Neural progenitor cell (in vitro differentiated cells): ENCODE data around the gene FOXD2.

Source experiments
- EZH2 ChIP-seq: fragments of 200-600 bp; sonication (generic); IDR thresholded peaks from 2 replicates; pipeline ENCODE4 v1.6.1; 2017; ENCODE audit warnings: antibody characterized with exemption, mild to moderate bottlenecking, moderate library complexity
- EZH2phosphoT487 ChIP-seq: fragments of 200-600 bp; sonication (generic); IDR thresholded peaks from 2 replicates; pipeline ENCODE4 v1.6.1; 2017; ENCODE audit warnings: antibody characterized with exemption
- TF ChIP-seq, protein P1 (sequence below): fragments of 200-600 bp; sonication (generic); IDR thresholded peaks from 2 replicates; pipeline ENCODE4 v1.5.1; 2017; ENCODE audit warnings: antibody characterized with exemption, mild to moderate bottlenecking

DNA sequence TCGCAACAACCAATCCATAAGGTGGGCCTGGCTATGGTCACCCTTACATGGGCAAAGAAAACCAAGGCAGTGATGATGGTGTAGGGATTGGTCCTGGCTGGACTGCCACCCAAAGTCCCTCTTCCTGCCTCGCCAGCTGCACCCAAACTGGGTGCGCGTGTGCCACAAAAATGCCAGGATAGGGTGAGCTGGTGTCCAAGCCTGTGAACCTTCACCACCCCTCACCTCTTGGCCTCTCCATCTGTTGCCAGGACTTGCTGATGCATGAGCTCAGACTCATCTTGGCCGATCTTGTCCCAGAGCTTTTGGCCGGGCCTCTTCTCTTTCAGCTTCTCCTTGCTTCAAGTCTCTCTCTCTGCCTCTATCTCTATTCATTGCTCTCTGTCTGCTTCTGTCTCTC is 41.8 kb downstream of the FOXD2 start:
- TF ChIP-seq, protein P1, sequence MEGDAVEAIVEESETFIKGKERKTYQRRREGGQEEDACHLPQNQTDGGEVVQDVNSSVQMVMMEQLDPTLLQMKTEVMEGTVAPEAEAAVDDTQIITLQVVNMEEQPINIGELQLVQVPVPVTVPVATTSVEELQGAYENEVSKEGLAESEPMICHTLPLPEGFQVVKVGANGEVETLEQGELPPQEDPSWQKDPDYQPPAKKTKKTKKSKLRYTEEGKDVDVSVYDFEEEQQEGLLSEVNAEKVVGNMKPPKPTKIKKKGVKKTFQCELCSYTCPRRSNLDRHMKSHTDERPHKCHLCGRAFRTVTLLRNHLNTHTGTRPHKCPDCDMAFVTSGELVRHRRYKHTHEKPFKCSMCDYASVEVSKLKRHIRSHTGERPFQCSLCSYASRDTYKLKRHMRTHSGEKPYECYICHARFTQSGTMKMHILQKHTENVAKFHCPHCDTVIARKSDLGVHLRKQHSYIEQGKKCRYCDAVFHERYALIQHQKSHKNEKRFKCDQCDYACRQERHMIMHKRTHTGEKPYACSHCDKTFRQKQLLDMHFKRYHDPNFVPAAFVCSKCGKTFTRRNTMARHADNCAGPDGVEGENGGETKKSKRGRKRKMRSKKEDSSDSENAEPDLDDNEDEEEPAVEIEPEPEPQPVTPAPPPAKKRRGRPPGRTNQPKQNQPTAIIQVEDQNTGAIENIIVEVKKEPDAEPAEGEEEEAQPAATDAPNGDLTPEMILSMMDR: no peak
- no peak for TF ChIP-seq EZH2
- TF ChIP-seq EZH2phosphoT487: no peak
